ENCODE results near the gene ADGRG3.
A peak's percentile ranks its signal among the peaks of the same experiment; 100 is the strongest.

ADGRG3 gene

GRCh38 chr16:57736419-57737351, 68.6 kb downstream of the ADGRG3 start:
- TF ChIP-seq, protein P1, sequence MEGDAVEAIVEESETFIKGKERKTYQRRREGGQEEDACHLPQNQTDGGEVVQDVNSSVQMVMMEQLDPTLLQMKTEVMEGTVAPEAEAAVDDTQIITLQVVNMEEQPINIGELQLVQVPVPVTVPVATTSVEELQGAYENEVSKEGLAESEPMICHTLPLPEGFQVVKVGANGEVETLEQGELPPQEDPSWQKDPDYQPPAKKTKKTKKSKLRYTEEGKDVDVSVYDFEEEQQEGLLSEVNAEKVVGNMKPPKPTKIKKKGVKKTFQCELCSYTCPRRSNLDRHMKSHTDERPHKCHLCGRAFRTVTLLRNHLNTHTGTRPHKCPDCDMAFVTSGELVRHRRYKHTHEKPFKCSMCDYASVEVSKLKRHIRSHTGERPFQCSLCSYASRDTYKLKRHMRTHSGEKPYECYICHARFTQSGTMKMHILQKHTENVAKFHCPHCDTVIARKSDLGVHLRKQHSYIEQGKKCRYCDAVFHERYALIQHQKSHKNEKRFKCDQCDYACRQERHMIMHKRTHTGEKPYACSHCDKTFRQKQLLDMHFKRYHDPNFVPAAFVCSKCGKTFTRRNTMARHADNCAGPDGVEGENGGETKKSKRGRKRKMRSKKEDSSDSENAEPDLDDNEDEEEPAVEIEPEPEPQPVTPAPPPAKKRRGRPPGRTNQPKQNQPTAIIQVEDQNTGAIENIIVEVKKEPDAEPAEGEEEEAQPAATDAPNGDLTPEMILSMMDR (IDR thresholded peaks at IDR 0.05; ENCODE audit: insufficient read depth, low read depth, low read length, missing control alignments) = no peak
- peak; percentile 26 for DNase-seq (ENCODE audit: low read depth)
- peak overlapping the region; percentile 84 for H3K4me3 ChIP-seq (ENCODE audit: low read depth, low read length)

- TF ChIP-seq, protein P1 (IDR thresholded peaks at IDR 0.05; ENCODE audit: insufficient read depth, low read depth, low read length, missing control alignments) = no peak
- no peak overlapping the region for H3K4me3 ChIP-seq (ENCODE audit: low read depth, low read length)
Measured at GRCh38 chr16:57738844-57739243, 70.7 kb downstream of the ADGRG3 start.

More at GRCh38 chr16:57738844-57739243, 70.7 kb downstream of the ADGRG3 start:
- no peak for DNase-seq (ENCODE audit: low read depth)
